ENCODE data around the gene ITGB4.

Gene ITGB4

GRCh38 chr17:75731086-75731715 lies 9.9 kb downstream of the ITGB4 start:
- no peak for DNase-seq (ENCODE audit: low spot score)
- FAIRE-seq: no peak

GRCh38 chr17:75731716-75732498 lies 10.6 kb downstream of the ITGB4 start:
- DNase-seq (ENCODE audit: low spot score) (no peak), FAIRE-seq (no peak)

DNA sequence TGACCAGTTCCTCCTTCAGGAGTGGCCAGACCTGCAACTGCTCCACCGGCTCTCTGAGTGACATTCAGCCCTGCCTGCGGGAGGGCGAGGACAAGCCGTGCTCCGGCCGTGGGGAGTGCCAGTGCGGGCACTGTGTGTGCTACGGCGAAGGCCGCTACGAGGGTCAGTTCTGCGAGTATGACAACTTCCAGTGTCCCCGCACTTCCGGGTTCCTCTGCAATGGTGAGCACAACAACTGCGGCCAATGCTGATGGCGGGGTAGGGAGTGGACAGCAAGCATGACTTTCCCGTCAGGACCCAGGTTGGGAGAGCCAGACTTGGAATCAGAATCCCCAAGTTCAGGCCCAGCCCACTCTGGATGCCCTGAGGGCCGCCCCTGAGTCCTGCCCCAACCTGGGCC lies 12.2 kb downstream of the ITGB4 start:
- FAIRE-seq: no peak
- no peak for DNase-seq (ENCODE audit: low spot score)

- no peak for FAIRE-seq
Observed at GRCh38 chr17:75734674-75735294, 13.5 kb downstream of the ITGB4 start.

GRCh38 chr17:75736173-75736835 lies 15.0 kb downstream of the ITGB4 start:
- FAIRE-seq (peak; percentile 76), DNase-seq (ENCODE audit: low spot score) (no peak)

More at GRCh38 chr17:75734674-75735294, 13.5 kb downstream of the ITGB4 start:
- no peak for DNase-seq (ENCODE audit: low spot score)

GRCh38 chr17:75737133-75737962 lies 16.1 kb downstream of the ITGB4 start:
- DNase-seq (ENCODE audit: low spot score) (no peak), FAIRE-seq (peak; percentile 13)

DNA sequence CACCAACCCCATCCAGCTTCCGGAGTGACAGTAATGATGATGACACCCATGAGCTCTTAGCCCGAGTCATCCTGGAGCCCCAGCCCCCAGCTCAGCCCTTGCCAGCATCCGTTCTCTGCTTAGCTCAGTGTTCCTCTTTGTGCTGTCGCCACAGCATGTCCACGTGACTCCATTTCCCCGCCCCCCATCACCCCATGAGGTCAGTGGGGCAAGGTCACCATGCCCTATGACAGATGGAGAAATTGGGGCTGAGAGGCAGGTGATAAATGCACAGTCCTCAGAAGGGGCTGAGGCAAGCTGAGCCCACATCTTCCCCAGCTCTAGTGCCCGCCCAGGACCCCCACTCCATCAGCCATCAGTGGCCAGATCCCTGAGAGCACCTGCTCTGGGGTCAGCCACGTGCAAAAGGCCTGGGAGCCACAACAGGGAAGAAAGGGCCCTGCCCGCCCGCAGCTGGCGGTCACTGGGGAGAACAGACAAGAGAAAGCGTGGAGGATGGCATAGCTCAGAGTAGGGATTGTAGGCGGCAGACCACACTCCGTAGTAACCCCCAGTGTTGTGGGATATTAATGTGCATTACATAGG lies 17.1 kb downstream of the ITGB4 start:
- DNase-seq (ENCODE audit: low spot score) (no peak), FAIRE-seq (no peak)

DNA sequence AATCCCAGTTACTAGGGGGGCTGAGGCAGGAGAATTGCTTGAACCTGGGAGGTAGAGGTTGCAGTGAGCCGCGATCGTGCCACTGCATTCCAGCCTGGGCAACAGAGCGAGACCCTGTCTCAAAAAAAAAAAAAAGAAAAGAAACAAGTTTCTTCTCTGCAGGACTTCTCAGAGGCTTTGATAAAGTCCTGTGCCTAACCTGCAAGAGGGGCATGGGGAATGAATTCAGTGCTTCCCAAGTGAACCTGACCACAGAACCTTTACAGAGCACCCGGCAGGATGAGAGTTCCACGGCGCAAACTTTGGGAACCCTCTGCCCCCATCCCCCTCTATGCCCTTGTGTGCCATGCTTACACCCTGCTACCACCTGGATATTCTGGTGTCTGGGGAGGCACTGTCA lies 17.9 kb downstream of the ITGB4 start:
- DNase-seq (ENCODE audit: low spot score) (no peak), FAIRE-seq (peak; percentile 27)

- DNase-seq (ENCODE audit: low spot score) (no peak), FAIRE-seq (no peak)
Observed at GRCh38 chr17:75739801-75740200, 18.5 kb downstream of the ITGB4 start.

DNA sequence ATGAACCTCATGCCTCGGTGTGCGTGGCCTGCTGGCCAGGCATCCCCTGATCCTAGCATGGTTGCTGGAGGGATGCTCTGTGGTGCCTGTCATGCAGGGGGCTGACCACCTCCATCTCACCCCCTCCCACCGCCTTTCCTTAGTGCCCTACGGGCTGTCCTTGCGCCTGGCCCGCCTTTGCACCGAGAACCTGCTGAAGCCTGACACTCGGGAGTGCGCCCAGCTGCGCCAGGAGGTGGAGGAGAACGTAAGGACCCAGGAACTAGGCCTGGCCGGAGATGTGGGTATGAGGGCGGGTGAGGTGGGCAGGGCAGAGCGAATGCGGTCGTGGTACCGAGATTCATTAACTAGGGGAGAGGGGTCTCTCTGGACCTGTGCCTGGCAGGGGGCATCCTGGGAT lies 19.0 kb downstream of the ITGB4 start:
- FAIRE-seq (peak; percentile 88), DNase-seq (ENCODE audit: low spot score) (no peak)

DNA sequence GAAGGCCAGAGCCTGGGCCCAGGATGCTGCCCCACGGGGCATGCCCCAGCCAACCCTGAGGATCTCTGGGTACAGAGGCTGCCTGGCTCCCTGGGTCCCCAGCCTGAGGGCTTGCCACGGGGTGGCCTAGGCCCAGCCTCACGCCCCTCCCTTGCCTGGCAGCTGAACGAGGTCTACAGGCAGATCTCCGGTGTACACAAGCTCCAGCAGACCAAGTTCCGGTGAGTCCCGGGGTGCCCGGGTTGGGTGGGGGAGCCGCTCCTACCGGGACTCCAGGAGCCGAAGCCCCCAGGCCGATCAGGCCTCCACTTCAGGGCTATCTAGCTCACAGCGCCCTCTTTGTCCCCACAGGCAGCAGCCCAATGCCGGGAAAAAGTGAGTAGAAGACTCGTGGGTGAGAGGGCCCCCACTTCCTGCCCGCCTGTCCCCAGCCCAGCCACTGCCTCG lies 19.4 kb downstream of the ITGB4 start:
- FAIRE-seq (no peak), DNase-seq (ENCODE audit: low spot score) (no peak)

- no peak for FAIRE-seq
- DNase-seq (ENCODE audit: low spot score): no peak
Observed at GRCh38 chr17:75742337-75742736, 21.1 kb downstream of the ITGB4 start.

DNA sequence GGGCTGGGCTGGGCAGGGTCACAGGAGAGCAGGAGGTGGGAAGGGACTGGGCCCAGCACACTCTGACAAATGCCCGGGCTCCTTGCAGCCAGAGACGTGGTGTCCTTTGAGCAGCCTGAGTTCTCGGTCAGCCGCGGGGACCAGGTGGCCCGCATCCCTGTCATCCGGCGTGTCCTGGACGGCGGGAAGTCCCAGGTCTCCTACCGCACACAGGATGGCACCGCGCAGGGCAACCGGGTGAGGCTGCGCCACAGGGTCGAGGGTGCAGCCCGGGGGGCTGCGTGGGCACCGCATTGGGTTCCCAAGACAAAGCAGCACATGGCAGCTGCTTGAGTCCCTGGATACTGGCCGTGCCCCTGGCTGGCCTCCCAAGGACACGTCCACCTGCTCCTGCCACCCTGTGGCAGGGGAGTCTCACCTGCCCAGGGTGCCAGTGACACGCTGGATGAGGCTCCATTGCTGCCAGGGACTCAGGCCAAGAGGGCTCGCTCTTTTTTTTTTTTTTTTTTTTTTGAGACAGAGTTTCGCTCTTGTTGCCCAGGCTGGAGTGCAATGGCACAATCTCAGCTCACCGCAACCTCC lies 22.5 kb downstream of the ITGB4 start:
- FAIRE-seq (no peak), DNase-seq (ENCODE audit: low spot score) (no peak)

DNA sequence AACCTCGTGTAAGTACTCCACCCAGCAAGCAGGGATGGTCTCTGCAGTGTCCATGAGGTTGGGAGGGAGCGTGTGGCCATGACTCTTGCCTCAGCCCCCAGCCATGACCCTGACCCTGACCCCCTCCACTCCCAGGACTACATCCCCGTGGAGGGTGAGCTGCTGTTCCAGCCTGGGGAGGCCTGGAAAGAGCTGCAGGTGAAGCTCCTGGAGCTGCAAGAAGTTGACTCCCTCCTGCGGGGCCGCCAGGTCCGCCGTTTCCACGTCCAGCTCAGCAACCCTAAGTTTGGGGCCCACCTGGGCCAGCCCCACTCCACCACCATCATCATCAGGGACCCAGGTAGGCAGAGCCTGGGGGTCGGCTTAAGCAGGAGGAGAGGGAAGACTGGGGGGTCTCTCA lies 27.4 kb downstream of the ITGB4 start:
- no peak for FAIRE-seq
- DNase-seq (ENCODE audit: low spot score): no peak

DNA sequence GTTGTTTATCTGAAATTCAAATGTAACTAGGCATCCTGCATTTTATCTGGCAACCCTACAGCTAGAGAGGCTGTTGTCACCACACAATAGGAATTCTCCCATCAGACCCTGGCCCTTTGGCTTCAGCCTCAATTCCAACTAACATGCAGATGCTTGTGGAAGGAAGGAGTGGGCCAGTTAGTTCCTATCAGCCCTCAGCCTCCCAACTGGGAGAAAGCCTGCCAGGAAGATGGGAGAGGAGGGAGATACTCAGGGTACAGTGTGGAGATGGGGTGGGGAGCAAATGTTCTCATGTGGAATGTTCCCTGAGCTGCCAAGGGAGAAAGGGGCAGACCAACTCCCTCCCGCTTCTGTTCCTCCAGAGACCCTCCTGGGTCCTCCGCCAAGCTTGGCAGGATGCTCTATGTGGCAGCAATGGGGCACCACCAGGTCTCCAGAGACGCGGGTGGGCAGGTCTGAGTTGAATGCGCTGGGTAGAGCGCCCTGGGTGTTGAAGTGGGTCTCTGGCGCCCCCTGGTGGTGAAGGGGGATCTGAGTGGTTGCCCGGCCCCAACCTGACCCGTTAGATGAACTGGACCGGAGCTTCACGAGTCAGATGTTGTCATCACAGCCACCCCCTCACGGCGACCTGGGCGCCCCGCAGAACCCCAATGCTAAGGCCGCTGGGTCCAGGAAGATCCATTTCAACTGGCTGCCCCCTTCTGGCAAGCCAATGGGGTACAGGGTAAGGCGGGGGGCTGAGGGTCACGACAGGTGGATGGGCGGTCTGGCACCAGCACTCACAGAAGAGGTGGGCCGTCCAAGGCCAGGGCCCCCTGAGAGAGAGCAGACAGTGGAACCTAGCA lies 28.5 kb downstream of the ITGB4 start:
- no peak for FAIRE-seq
- DNase-seq (ENCODE audit: low spot score): peak; percentile 90

GRCh38 chr17:75750661-75751423 lies 29.6 kb downstream of the ITGB4 start:
- DNase-seq (ENCODE audit: low spot score) (no peak), FAIRE-seq (no peak)

- FAIRE-seq (no peak), DNase-seq (ENCODE audit: low spot score) (no peak)
Observed at GRCh38 chr17:75751676-75752404, 30.6 kb downstream of the ITGB4 start.

DNA sequence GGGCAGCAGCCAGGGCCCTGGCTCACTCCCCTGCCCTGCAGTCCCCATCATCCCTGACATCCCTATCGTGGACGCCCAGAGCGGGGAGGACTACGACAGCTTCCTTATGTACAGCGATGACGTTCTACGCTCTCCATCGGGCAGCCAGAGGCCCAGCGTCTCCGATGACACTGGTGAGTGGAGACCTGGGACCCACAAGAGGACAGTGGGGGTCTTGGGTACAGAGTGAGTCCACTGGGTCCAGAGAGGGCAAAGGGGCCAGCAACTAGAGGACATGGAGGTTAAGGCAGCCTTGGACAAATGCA lies 31.1 kb downstream of the ITGB4 start:
- FAIRE-seq (no peak), DNase-seq (ENCODE audit: low spot score) (no peak)
